Measurements from ENCODE around the gene DDX31.
"Not testable (repeated sequence)": the region's sequence is repeated elsewhere in the genome, so short reads cannot be mapped to it uniquely, and the experiment has no call there.

Gene DDX31

DNA sequence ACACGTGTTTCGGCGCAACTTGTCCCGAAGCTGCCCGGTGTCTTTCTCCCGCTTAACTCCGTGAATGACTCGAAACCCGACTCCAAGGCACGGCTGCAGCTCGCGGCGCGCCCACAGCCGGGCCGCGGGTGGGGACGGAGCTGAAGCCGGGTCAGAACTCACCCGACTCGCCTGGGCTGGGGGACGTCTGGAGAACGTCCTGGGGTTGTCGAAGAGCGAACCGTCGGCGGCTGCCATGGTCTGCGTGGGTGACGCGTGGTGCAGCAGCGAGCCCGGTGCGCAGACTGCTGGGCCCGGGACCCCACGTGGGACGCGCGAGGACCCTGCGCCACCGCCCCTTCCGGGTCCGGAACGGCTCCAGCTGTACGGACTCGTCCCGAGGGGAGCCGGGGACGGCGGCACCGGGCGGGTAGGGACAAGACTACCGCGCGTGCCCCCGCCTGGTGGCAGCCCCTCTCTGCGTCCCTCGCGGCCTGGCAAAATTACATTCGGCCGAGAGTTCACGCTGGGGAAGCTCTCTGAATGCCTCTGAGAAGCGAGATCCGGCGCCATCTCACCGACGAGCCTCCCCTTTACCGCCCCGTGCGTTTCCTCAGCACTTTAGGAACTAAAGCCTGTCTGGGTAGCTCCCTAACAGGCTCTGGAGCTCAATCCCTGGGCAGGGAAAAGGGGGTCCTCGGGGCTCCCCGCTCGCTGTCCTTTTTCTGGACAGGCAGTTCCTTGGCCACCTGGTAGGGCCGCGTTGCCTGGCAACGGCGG lies at the start of gene DDX31:
DDX31 (minus strand) TSS at position 286 of the 759 bp plus-strand sequence; CDS start at position 237, 49 bp downstream.
- peak within 1 kb of the TSS; percentile 86 for H3K4me3 ChIP-seq (ENCODE audit: low read depth, low read length)
- DNase-seq (ENCODE audit: low read depth), result peak; percentile 86
- TF ChIP-seq POLR2A (IDR thresholded peaks at IDR 0.05; ENCODE audit: extremely low read depth, insufficient read length) (peak; percentile 57), MAX (IDR thresholded peaks at IDR 0.05; ENCODE audit: low read depth, low read length) (peak; percentile 82), CTCF (IDR thresholded peaks at IDR 0.05; ENCODE audit: low read depth, low read length) (no peak), MYC (IDR thresholded peaks at IDR 0.05; ENCODE audit: low read depth, low read length) (peak; percentile 82)

DNA sequence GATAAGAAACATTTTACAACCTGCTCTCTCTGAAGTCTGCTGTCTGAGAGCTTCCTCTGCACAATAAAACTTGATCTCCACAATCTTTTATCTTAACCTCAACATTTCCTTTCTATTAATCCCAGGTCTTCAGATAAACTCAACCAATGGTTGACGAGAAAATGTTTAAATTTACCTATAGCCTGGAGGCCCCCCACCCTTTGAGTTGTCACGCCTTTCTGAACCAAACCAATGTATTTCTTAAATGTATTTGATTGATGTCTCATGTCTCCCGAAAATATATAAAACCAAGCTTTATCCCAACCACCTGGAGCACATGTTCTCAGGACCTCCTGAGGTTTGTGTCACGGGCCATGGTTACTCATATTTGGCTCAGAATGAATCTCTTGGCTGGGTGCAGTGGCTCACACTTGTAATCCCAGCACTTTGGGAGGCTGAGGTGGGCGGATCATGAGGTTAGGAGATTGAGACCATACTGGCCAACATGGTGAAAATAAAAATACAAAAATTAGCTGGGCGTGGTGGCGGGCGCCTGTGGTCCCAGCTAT lies 48.7 kb upstream of the DDX31 start:
- not testable (repeated sequence) for H3K4me3 ChIP-seq (ENCODE audit: low read depth, low read length); DNase-seq (ENCODE audit: low read depth)

GRCh38 chr9:132717326-132717945 lies 47.7 kb upstream of the DDX31 start:
- DNase-seq (ENCODE audit: low read depth), result no peak
- no peak overlapping the region for H3K4me3 ChIP-seq (ENCODE audit: low read depth, low read length)
- no peak for TF ChIP-seq CTCF (IDR thresholded peaks at IDR 0.05; ENCODE audit: low read depth, low read length)
- no peak for TF ChIP-seq MAX (IDR thresholded peaks at IDR 0.05; ENCODE audit: low read depth, low read length)
- no peak for TF ChIP-seq POLR2A (IDR thresholded peaks at IDR 0.05; ENCODE audit: extremely low read depth, insufficient read length)
- TF ChIP-seq MYC (IDR thresholded peaks at IDR 0.05; ENCODE audit: low read depth, low read length), result no peak

DNA sequence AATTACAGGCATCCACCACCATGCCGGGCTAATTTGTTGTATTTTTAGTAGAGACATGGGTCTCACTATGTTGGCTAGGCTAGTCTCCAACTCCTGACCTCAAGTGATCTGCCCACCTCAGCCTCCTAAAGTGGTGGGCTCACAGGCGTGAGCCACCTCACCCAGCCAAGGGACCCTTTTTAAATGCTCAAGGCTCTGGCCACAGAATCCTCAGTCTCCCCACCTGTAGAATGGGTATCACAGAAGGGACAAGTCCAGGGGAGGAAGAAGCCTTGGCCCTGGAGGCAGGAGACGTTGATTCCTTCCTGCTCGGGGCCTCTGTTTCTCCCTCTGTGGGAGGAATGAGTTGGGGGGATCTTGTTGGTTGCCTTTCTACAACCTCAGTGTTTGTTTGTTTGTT lies 46.2 kb upstream of the DDX31 start:
- DNase-seq (ENCODE audit: low read depth), result no peak
- no peak for TF ChIP-seq MAX (IDR thresholded peaks at IDR 0.05; ENCODE audit: low read depth, low read length)
- no peak for TF ChIP-seq POLR2A (IDR thresholded peaks at IDR 0.05; ENCODE audit: extremely low read depth, insufficient read length)
- TF ChIP-seq MYC (IDR thresholded peaks at IDR 0.05; ENCODE audit: low read depth, low read length), result no peak
- no peak for TF ChIP-seq CTCF (IDR thresholded peaks at IDR 0.05; ENCODE audit: low read depth, low read length)
- no peak overlapping the region for H3K4me3 ChIP-seq (ENCODE audit: low read depth, low read length)

- DNase-seq (ENCODE audit: low read depth), result no peak
- TF ChIP-seq MAX (IDR thresholded peaks at IDR 0.05; ENCODE audit: low read depth, low read length) (no peak), POLR2A (IDR thresholded peaks at IDR 0.05; ENCODE audit: extremely low read depth, insufficient read length) (no peak), CTCF (IDR thresholded peaks at IDR 0.05; ENCODE audit: low read depth, low read length) (no peak), MYC (IDR thresholded peaks at IDR 0.05; ENCODE audit: low read depth, low read length) (no peak)
- no peak overlapping the region for H3K4me3 ChIP-seq (ENCODE audit: low read depth, low read length)
Observed at GRCh38 chr9:132712753-132713152, 43.0 kb upstream of the DDX31 start.

GRCh38 chr9:132711846-132712245 lies 42.1 kb upstream of the DDX31 start:
- no peak for DNase-seq (ENCODE audit: low read depth)
- no peak for TF ChIP-seq MAX (IDR thresholded peaks at IDR 0.05; ENCODE audit: low read depth, low read length)
- TF ChIP-seq POLR2A (IDR thresholded peaks at IDR 0.05; ENCODE audit: extremely low read depth, insufficient read length), result no peak
- no peak for TF ChIP-seq CTCF (IDR thresholded peaks at IDR 0.05; ENCODE audit: low read depth, low read length)
- TF ChIP-seq MYC (IDR thresholded peaks at IDR 0.05; ENCODE audit: low read depth, low read length), result no peak

GRCh38 chr9:132711152-132711551 lies 41.4 kb upstream of the DDX31 start:
- DNase-seq (ENCODE audit: low read depth); H3K4me3 ChIP-seq (ENCODE audit: low read depth, low read length): not testable (repeated sequence)

More at GRCh38 chr9:132711846-132712245, 42.1 kb upstream of the DDX31 start:
- H3K4me3 ChIP-seq (ENCODE audit: low read depth, low read length), result no peak overlapping the region

Measured in NB4 (cell line).